NCI-H2107 treated with DMSO at 0.1 percent for 48 hours (cell line): Measurements from ENCODE around the gene STAT1.
"Not testable (repeated sequence)": the region's sequence is repeated elsewhere in the genome, so short reads cannot be mapped to it uniquely, and the experiment has no call there.

ENCODE experiments used
- DNase-seq: peaks from one replicate; lab custom pipeline; 2025; ENCODE audit not compliant: unreplicated experiment; lab: John Stamatoyannopoulos, UW

STAT1 gene

DNA sequence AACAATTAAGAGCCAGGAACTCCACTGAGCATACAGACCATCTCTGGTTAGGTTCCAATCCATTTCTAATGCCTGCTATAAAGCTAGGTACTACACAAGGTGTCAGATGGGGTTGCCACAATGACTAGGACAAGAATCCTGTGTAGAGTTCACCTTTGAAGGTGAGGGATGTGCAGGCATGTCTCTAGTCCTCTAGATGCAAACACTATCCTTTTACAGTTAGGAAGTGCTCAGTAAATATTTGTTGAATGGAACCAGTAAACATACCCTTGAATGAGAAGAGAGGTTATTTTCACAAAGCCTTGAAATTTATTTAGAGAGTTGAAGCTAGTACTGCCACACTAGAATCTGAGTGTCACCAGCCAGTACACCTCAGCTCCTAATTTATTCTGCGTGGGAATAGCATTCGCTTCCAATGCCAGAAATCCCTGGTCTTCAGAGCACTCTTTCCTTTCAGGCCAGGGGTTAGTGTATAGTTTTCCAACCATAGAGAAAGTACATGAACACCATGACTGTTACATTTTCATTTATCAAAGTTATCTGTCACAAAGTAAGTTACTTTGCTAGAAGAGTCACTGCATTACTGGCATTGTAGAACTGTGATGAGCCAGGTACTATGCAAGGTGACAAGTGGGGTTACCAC, 48.3 kb downstream of the STAT1 start:
- no peak for DNase-seq

DNA sequence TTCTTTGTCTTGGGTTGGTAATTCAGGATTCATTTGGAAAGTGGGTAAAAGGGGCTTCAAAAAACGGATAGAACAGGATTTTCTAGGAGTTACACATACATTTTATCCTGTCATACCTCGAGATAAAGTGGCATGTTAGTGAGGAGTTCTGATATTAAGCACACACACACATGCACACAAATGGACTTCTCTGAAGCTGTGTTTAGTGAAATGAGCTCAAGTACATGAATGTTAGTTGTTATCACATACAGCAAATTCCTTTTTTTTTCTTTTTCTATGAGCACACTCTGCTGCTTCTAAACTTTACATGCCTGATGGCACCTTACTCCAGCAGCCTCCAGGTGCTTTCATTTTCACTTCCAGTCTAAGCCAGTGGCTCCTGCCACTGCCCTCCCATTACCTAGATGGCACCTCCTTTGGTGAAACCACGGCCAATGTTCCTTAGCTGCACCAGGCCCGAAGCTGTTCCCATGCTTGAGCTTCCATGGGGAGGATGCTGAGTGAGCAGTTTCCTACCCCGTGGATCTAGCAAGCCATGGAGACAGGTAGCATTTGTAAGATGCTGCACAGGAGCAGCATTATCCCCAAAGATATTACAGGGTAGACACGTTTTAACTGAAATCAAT, 49.7 kb downstream of the STAT1 start:
- no peak for DNase-seq

GRCh38 chr2:190963088-190963487, 50.9 kb downstream of the STAT1 start:
- no peak for DNase-seq

DNA sequence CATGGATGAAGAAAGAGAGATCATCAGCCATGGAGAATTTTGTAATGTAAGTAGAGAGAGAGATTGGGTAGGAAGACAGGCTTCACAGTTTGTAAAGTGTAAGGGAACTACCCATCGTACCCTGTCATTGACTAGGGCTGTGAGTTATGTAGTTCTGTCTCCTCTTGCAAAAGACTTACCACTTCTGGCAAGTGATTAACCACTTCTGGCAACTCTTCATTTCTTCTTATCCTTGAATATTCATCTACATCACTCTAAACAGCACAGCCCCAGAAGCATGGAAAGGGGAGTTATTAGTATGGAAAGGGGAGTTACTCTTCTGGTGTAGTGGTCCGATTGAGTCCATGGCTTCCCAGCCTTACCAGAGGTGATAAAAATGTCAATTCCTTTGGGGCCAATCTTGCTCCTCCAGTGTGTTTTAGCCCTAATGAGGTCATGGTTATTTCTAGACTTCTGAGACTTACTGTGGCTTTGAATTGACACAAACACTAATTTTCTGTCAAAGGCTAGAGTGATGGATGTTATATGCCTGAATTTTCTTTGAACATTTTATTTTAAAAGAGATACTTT, 52.0 kb downstream of the STAT1 start:
- DNase-seq, result no peak

- not testable (repeated sequence) for DNase-seq
Measured at GRCh38 chr2:190961117-190961516, 52.9 kb downstream of the STAT1 start.

GRCh38 chr2:190959911-190960788, 53.8 kb downstream of the STAT1 start:
- DNase-seq, result no peak

DNA sequence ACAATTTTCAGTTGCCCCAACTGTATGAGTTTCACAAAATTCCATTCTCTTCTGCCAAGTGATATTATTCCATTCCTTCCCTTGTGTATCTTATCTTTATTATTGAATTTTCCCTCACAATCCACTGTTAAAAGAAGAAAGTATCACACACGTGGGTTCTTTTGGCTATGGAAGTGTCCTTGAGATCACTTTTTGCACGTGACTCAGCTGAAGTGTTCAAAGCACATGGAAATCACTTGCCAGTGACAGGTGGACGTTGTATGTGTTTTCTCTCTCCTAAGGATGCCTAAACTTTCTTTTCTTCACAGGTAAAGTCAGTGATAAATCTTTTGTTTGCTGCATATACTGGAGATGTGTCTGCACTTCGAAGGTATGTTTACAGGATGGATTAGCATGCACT, 60.7 kb downstream of the STAT1 start:
- DNase-seq, result no peak

DNA sequence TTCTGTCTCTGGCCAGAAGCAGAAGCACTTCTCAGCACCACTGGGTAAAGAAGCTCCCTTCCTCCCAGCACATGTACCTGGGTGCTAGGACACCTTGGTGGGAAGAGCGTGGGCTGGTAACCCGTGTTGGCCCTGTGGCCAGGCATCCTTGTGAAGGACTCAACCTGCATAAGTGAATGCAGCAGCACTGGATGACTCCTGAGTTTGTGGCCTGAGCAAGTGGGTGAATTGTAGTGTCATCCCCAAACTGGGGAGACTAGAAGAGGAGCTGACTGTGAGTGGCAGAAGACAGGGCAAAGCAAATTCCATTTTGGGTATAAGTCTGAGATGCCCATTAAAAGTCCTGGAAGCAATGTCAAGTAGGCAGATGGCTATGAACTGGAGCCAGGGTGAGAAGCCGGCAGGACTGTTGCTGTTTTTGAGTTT, 63.4 kb downstream of the STAT1 start:
- no peak for DNase-seq

DNA sequence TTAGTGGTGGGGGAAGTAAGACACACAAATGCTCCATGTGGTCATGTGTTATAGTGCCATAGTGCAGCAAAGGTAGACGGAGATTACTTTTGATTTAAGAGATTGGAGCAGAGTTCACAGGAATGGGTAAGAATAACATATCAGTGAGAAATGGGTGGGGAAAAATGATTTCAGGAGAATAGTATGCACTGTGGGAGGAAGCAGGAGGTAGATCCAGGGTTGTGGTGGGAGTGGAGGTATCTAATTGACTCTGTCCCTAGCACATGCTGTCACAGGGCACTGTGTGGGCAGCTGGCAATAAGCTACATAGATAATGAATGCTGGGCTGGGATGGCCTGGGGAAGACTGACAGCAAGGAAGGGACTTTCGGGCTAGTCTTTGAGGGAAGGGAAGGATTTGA, 65.3 kb downstream of the STAT1 start:
- no peak for DNase-seq

DNA sequence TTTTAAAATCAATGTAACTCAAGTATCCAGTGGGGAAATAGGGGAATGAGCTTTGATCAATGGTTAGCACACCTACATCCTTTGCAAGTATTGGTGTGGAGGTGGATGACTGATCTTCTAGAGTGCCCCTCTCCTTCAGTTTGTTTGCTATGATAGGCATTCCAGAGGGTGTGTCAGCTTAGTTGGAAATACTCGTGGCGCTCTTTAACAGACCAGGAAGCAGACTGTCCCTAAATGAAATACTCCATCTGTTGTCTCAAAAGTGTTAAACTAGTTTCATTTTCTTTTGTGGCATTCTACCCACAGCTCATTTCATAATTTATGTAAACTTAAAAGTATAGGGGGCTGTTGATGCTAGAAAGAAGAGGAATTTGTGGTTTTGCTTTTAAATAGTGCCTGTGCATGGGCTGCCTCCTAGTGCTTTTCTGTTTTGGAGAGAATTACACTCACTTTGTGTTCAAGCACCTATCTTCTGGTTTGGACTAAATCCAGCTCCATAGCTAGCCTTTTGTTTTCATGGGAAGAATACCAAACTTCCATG, 66.2 kb downstream of the STAT1 start:
- peak; percentile 77 for DNase-seq

DNA sequence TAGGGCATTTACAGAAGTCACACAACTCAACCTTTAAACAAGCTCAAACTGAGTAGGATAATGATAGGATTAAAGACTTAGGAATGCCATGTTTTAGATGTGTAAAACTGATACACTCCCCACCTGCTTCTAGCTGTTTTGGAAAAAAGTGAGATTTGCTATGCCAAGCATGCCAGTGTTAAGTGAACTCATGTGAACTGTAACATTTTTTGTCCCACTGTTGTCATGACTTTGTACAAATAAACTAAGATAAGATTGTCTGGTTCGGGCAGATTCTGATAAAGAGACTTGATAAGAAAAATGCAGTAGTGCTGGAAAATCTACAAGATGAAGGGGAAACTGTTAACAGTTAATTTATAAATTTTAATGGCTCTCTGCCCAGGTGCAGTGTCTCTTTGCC, 66.8 kb downstream of the STAT1 start:
- DNase-seq, result no peak

- no peak for DNase-seq
Measured at GRCh38 chr2:190943706-190944105, 70.3 kb downstream of the STAT1 start.

GRCh38 chr2:190942697-190943096, 71.3 kb downstream of the STAT1 start:
- no peak for DNase-seq

DNA sequence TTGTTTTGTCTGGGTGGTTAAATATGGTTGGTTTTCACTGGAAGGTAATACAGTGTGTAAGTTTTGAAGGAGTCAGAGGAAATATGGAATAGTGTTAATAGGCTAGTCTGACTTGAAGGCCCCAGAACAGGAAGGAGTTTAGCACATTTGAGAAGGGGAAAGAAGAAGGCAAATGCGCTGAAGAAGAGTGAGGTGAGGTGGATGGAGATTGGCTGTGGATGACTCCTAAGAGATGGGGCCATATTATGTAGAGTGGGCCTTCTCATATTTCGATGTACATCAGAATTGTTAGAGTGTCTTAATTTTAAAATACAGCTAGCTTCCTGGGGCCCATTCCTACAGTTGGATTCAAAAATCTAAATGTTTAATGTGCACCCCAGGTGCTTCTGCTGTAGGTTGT, 72.4 kb downstream of the STAT1 start:
- DNase-seq, result no peak

DNA sequence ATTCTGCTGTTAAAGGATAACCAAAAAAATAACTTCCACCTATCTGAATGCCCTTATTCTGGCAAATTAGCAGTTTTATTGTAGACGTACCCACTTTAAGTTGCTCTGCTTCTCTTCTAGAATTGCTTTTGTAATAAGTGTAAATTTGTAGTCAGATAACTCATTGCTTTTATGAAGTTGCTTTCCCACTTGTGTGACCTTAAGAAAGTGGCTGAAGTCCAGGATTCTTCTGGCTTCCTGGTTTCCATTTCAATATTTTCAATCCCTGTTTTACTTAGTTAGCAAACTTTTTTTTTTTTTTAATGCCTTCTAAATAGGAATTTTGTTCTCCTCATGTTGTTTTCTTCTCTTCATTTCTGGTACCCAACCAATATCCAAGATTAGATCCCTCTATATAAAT, 73.5 kb downstream of the STAT1 start:
- no peak for DNase-seq

DNA sequence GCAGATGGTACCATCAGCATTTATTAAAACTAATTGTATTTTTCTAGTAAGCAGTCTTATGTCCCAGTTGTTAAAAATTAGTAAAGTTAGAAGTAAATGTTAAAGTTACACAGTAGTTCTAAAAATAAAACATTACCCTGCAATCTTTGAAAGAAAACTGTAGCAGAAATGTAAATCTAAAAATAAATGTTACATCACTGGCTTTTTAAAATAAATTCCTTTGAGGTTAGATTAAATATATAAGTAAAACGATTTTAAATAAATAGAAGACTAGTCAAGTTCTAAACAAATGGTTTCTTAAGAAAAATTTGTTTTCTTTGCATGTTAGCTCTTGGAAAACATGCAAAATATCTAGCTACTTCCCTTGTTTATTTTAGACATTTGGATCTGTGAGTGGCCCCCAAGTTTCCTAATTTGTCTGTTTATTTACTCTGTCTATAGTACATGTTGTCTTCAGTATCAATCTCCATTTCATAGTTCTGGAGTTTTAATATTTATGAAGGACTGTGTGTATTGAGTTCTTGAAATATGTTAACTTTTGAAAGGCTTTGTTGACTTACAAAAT, 75.1 kb downstream of the STAT1 start:
- DNase-seq, result no peak

DNA sequence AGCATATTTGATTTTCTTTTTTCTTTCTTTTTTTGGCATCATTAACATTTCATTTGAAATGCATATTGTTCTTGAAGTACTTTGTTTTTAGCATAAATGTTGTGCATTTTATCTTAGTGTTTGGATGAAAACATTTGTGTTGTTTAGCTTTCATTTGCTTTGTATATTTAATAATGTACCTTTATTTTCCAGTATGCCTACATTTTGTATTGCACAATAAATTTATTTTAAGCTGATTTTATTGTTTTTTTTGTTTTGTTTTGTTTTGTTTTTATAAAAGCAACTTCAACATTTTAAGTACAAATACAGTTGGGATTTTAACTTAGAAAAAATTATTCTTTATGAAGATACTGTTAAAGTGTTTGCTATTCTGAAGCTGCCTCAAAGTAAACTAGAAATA, 78.9 kb downstream of the STAT1 start:
- DNase-seq, result no peak

DNA sequence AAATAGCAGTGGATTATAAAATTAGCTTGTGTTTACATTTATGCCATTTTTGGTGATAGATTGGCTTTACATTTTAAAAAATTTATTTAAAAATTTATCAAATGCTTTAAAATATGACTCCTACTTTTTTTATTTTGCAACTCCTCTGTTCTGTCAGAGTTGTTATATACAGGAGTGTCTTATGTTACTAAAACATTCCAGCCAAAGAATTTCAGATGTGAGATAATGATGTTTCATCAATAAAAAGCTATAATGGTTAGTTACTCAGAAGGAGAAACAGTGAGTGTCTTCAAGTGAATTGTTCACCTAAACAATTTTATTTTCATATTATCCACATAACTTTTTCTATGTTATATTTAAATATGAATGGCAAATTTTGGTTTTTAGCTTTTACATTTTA, 80.6 kb downstream of the STAT1 start:
- no peak for DNase-seq

GRCh38 chr2:190932514-190932913, 81.5 kb downstream of the STAT1 start:
- no peak for DNase-seq

- no peak for DNase-seq
Measured at GRCh38 chr2:190930411-190930810, 83.6 kb downstream of the STAT1 start.

DNA sequence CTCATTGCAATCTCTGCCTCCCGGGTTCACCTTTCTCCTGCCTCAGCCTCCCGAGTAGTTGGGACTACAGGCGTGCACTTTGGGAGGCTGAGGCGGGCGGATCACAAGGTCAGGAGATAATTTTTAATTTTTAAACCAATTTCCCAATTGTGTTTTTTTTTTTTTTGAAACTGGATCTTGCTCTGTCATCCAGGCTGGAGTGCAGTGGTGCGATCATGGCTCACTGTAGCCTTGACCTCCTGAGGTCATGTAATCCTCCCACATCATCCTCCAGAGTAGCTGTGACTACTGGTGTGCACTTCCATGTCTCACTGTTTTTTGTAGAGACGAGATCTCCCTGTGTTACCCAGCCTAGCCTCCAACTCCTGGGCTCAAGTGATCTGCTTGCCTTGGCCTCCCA, 84.1 kb downstream of the STAT1 start:
- DNase-seq, result no peak
